Omental fat pad (tissue), 4 donors: ENCODE measurements around the gene BEAN1. TPM values are rescaled to one million over a fixed set of nuclear protein-coding genes. Genes with fewer than 3 reads are reported as not detected.
"Not testable (repeated sequence)": the region's sequence is repeated elsewhere in the genome, so short reads cannot be mapped to it uniquely, and the experiment has no call there.

Experiments
- ATAC-seq: fragments of 150-250 bp; one replicate; pipeline ENCODE4 v1.9.1; 2016; ENCODE audit warnings: mild to moderate bottlenecking, moderate library complexity; ENCODE audit not compliant: low FRiP score
- DNase-seq: peaks from one replicate; pipeline ENCODE4 v3.0.0-alpha.2; 2019; ENCODE audit warnings: low spot score
- CTCF ChIP-seq, 3 donors: fragments of 450-650 bp; IDR thresholded peaks; one replicate each; pipeline ENCODE4 v1.5.1; 2016 to 2017; ENCODE audit warnings: antibody characterized with exemption in 3 of 3, mild to moderate bottlenecking in 3 of 3, moderate library complexity in 2 of 3
- total RNA-seq, 4 donors: library from RNA; depleted of rRNA; stranded (reverse); fragments of >200 nt; gene quantifications; one replicate each; pipeline ENCODE4 v1.1.0, GENCODE V29; 2016

BEAN1 gene
- total RNA-seq, 4 donors from 2014 or later: 0.94 to 2.2 (median 1.3) TPM; not detected in 1

- DNase-seq (no peak), ATAC-seq (no peak)
- TF ChIP-seq CTCF (IDR thresholded peaks at IDR 0.05): no peak
Observed at GRCh38 chr16:66490774-66491715, 64.0 kb downstream of the BEAN1 start.

- DNase-seq: no peak
- ATAC-seq: no peak
- TF ChIP-seq CTCF (IDR thresholded peaks at IDR 0.05): no peak
Observed at GRCh38 chr16:66491716-66492064, 64.6 kb downstream of the BEAN1 start.

- DNase-seq (no peak), ATAC-seq (no peak)
- TF ChIP-seq CTCF (IDR thresholded peaks at IDR 0.05): no peak
Observed at GRCh38 chr16:66493490-66494401, 66.7 kb downstream of the BEAN1 start.

GRCh38 chr16:66494916-66495315, 67.8 kb downstream of the BEAN1 start:
- no peak for TF ChIP-seq CTCF (IDR thresholded peaks at IDR 0.05)
- DNase-seq (no peak), ATAC-seq (no peak)

GRCh38 chr16:66495440-66495839, 68.3 kb downstream of the BEAN1 start:
- DNase-seq: no peak
- TF ChIP-seq CTCF (IDR thresholded peaks at IDR 0.05): no peak
- ATAC-seq: no peak

GRCh38 chr16:66496226-66496625, 69.1 kb downstream of the BEAN1 start:
- not testable (repeated sequence) for ATAC-seq, DNase-seq

GRCh38 chr16:66497921-66498320, 70.8 kb downstream of the BEAN1 start:
- not testable (repeated sequence) for ATAC-seq, DNase-seq

- not testable (repeated sequence) for DNase-seq, ATAC-seq
Observed at GRCh38 chr16:66501563-66501962, 74.5 kb downstream of the BEAN1 start.
